ENCODE measurements around the gene DPF1. TPM values are rescaled to one million over a fixed set of nuclear protein-coding genes. Genes with fewer than 3 reads are reported as not detected.

Gene DPF1
- total RNA-seq, 4 donors from 2014 or later: 0.85 to 4.2 TPM; not detected in 2

- TF ChIP-seq CTCF (IDR thresholded peaks at IDR 0.05) (no peak), POLR2A (IDR thresholded peaks at IDR 0.05) (no peak)
- Histone ChIP-seq H3K36me3 (no peaks in the 10 kb centered on the region), H3K9me3 (no peaks in the 10 kb centered on the region), H3K4me3 (no peak overlapping the region), H3K4me1 (no peaks in the 10 kb centered on the region), H3K27me3 (peaks cover 0 to 10% of the 10 kb centered on the region in 2 donors), H3K27ac (no peak overlapping the region)
- DNase-seq: no peak
- intact Hi-C loops (cut with DNase I; ENCODE audit: low total_unique reads): no loop called here
These were observed 5.8 kb downstream of the DPF1 start for GRCh38 chr19:38218204-38218603.

- intact Hi-C loops (cut with DNase I; ENCODE audit: low total_unique reads): no loop called here
- Histone ChIP-seq H3K36me3 (no peaks in the 10 kb centered on the region), H3K4me3 (no peak overlapping the region), H3K4me1 (no peaks in the 10 kb centered on the region), H3K27ac (no peak overlapping the region), H3K9me3 (no peaks in the 10 kb centered on the region), H3K27me3 (peaks cover 0 to 4% of the 10 kb centered on the region in 2 donors)
- no peak for DNase-seq
- TF ChIP-seq CTCF (IDR thresholded peaks at IDR 0.05): no peak
- TF ChIP-seq POLR2A (IDR thresholded peaks at IDR 0.05): no peak
These were observed 7.0 kb downstream of the DPF1 start for GRCh38 chr19:38216785-38217641.

GRCh38 chr19:38213911-38214625, 10.0 kb downstream of the DPF1 start:
- H3K9me3 ChIP-seq: no peaks in the 10 kb centered on the region
- H3K4me1 ChIP-seq: peaks cover 0 to 14% of the 10 kb centered on the region in 2 donors
- H3K36me3 ChIP-seq: no peaks in the 10 kb centered on the region
- no peak for TF ChIP-seq CTCF (IDR thresholded peaks at IDR 0.05)
- no peak for TF ChIP-seq POLR2A (IDR thresholded peaks at IDR 0.05)
- H3K4me3 ChIP-seq: no peak overlapping the region
- DNase-seq: no peak
- peaks cover 5 to 14% of the 10 kb centered on the region in 2 donors for H3K27me3 ChIP-seq
- intact Hi-C loops (cut with DNase I; ENCODE audit: low total_unique reads): no loop called here
- H3K27ac ChIP-seq: no peak overlapping the region

GRCh38 chr19:38213469-38213868, 10.6 kb downstream of the DPF1 start:
- Histone ChIP-seq H3K27ac (no peak overlapping the region), H3K9me3 (no peaks in the 10 kb centered on the region), H3K27me3 (peaks cover 5 to 14% of the 10 kb centered on the region in 2 donors), H3K4me3 (no peak overlapping the region), H3K4me1 (peaks cover 0 to 15% of the 10 kb centered on the region in 2 donors), H3K36me3 (no peaks in the 10 kb centered on the region)
- TF ChIP-seq POLR2A (IDR thresholded peaks at IDR 0.05) (no peak), CTCF (IDR thresholded peaks at IDR 0.05) (no peak)
- DNase-seq: no peak
- intact Hi-C loops (cut with DNase I; ENCODE audit: low total_unique reads): no loop called here

GRCh38 chr19:38211766-38212165, 12.3 kb downstream of the DPF1 start:
- Histone ChIP-seq H3K27me3 (peaks cover 5 to 14% of the 10 kb centered on the region in 2 donors), H3K9me3 (no peaks in the 10 kb centered on the region), H3K27ac (no peak overlapping the region), H3K36me3 (no peaks in the 10 kb centered on the region), H3K4me1 (peaks cover 0 to 15% of the 10 kb centered on the region in 2 donors), H3K4me3 (no peak overlapping the region)
- intact Hi-C loops (cut with DNase I; ENCODE audit: low total_unique reads): no loop called here
- no peak for DNase-seq
- TF ChIP-seq POLR2A (IDR thresholded peaks at IDR 0.05) (no peak), CTCF (IDR thresholded peaks at IDR 0.05) (no peak)

Measured in uterus (tissue), 4 donors.